ENCODE measurements around the gene AANAT.
A peak's percentile ranks its signal among the peaks of the same experiment; 100 is the strongest.
"Not testable (repeated sequence)": the region's sequence is repeated elsewhere in the genome, so short reads cannot be mapped to it uniquely, and the experiment has no call there.

The AANAT gene

DNA sequence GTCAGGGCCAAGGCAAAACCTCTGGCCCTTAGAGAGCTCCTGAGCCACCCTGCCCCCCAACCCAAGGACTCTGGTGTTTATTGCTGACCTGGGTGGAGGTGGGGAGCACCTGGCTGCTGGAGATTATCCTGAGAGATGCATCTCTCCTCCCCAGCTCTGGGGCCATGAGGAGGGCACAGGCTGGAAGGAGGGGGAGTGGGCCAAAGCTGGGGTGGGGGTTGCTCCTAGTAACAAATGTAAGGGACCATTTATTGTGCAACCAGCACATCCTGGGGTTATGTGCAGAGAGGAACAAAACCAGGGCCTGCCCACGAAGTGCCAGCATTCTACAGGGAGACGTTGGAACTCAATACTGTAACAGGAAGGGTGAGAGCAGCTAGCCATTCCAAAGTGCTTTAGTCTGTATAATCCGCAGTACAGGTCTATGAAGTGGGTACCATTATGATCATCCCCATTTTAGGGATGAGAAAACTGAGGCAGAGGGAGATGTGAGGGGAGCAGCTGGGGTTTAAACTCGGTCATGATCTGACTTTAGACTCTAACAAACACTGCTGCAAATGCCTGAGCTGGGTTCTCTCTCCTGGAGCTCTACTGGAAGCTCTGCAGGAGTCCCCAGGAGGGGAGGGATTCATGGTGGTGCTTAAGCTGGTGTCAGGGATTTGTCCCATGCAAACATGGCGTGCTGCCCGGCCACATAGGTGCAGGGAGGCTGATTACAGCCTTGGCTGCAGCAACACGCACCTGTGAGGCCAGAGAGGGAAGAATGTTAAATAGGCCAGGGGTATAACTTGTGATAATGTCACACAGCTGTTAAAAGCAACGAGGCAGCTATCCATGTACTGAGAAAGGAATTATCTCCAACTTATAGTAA lies 35.2 kb downstream of the AANAT start:
- TF ChIP-seq, protein P1, sequence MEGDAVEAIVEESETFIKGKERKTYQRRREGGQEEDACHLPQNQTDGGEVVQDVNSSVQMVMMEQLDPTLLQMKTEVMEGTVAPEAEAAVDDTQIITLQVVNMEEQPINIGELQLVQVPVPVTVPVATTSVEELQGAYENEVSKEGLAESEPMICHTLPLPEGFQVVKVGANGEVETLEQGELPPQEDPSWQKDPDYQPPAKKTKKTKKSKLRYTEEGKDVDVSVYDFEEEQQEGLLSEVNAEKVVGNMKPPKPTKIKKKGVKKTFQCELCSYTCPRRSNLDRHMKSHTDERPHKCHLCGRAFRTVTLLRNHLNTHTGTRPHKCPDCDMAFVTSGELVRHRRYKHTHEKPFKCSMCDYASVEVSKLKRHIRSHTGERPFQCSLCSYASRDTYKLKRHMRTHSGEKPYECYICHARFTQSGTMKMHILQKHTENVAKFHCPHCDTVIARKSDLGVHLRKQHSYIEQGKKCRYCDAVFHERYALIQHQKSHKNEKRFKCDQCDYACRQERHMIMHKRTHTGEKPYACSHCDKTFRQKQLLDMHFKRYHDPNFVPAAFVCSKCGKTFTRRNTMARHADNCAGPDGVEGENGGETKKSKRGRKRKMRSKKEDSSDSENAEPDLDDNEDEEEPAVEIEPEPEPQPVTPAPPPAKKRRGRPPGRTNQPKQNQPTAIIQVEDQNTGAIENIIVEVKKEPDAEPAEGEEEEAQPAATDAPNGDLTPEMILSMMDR (IDR thresholded peaks at IDR 0.05; ENCODE audit: control insufficient read depth, insufficient read depth, low read depth, low read length, missing control alignments) = no peak
- no peak for DNase-seq (ENCODE audit: low read depth)
- no peak overlapping the region for H3K4me3 ChIP-seq (ENCODE audit: control insufficient read depth, low read depth, low read length)

DNA sequence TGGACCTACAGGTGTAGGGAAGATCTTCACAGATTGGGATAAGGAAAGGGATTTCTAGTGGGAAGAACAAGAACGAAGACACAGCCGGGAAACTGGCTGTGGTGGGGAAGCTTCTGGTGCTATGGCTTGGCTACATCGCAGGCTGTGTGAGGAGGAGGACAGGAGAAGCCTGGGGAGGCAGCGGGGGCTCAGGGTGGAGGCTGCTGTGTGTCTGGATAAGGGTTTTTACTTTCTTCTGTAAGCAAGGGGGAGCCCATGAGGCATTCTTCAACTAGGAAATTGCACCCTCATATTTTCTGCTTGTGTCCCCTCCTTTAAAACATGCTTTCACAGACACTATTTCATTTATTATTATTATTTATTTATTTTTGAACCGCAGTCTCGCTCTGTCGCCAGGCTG lies 36.7 kb downstream of the AANAT start:
- no peak overlapping the region for H3K4me3 ChIP-seq (ENCODE audit: control insufficient read depth, low read depth, low read length)
- no peak for DNase-seq (ENCODE audit: low read depth)
- TF ChIP-seq, protein P1 (IDR thresholded peaks at IDR 0.05; ENCODE audit: control insufficient read depth, insufficient read depth, low read depth, low read length, missing control alignments) = no peak

DNA sequence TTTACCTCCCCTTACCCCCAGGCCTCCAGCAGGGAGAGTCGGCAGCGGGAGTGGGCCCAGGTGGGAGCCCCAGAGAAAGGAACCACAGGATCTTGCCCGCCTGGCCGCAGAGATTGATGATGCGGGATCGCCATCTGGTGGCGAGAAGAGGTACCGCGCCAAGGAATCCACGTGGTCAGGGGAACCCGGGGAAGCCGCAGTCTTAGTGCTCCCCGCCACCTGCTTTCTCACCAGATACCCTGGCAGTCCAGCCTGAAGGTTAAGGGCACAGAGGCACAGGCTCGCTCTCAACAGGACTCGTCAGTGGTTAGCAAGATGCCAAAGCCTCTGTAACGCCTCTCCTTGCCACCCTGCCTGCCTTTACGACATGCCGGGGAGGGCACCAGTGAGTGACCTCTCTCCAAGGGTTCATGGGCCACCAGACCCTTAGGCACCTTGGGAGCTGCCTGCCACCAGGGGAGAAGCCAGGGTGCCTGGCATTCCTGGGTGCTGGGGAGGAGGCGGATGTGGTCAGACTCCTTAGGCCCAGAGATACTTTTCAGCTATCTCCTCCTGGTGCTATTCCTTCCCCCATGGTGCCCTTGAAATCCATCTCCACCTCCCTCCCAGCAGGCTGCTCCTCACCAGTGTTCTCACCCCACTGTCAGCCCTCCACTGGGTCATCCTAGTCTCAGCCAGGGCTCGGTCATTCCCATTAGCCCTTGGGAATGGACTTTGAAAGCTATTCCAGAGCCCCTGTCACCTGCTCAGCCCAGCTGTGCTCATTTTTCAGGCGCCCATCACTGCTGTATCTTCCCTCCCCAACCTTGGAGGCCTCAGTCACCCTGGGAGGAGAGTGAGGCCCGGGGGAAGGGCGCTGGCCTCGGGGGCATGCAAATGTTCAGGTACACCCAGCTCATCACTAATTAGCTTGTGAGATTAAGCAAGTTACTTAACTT lies 39.3 kb downstream of the AANAT start:
- DNase-seq (ENCODE audit: low read depth) = no peak
- TF ChIP-seq, protein P1 (IDR thresholded peaks at IDR 0.05; ENCODE audit: control insufficient read depth, insufficient read depth, low read depth, low read length, missing control alignments) = peak; percentile 94
- H3K4me3 ChIP-seq (ENCODE audit: control insufficient read depth, low read depth, low read length) = no peak overlapping the region

DNA sequence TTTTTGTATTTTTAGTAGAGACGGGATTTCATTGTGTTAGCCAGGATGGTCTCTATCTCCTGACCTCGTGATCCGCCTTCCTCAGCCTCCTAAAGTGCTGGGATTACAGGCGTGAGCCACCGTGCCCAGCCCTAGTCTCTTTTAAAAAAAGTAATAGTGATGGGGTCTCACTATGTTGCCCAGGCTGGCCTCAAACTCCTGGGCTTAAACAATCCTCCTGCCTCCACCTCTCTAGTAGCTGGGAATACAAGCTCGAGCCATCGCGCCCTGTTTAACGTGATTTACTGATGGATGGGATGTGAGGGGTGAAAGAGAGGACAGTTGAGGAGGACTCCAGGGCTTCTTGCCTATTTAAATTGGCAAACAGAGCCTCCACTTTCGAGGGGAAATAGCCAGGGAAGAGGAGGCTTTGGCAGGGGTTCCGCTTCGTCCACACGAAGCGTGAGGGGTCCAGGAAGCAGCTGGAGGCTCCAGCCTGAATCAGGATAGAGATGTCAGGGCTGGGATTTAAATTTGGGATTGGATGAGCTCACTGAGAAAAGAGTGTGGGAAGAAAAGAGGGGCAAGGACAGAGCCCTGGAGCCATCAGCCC lies 41.2 kb downstream of the AANAT start:
- DNase-seq (ENCODE audit: low read depth); H3K4me3 ChIP-seq (ENCODE audit: control insufficient read depth, low read depth, low read length): not testable (repeated sequence)

DNA sequence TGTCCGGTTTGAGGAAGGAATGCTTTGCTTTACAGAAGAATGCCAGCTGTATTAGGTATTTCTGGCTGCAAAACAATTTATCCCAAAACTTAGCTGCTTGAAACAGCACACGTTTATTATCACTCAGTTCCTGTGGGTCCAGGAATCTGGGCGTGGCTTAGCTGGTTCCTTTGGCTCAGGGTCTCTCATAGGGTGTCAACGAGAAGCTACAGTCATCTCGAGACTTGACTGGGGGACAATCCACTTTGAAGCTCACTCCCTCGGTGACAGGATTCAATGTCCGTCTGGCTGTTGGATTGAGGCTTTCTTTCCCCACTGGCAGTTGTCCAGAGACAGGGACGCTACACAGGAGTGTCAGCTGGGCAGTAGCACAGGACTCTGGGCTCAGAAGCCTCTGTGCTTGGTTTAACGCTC lies 43.4 kb downstream of the AANAT start:
- no peak overlapping the region for H3K4me3 ChIP-seq (ENCODE audit: control insufficient read depth, low read depth, low read length)
- DNase-seq (ENCODE audit: low read depth) = no peak
- TF ChIP-seq, protein P1 (IDR thresholded peaks at IDR 0.05; ENCODE audit: control insufficient read depth, insufficient read depth, low read depth, low read length, missing control alignments) = no peak

DNA sequence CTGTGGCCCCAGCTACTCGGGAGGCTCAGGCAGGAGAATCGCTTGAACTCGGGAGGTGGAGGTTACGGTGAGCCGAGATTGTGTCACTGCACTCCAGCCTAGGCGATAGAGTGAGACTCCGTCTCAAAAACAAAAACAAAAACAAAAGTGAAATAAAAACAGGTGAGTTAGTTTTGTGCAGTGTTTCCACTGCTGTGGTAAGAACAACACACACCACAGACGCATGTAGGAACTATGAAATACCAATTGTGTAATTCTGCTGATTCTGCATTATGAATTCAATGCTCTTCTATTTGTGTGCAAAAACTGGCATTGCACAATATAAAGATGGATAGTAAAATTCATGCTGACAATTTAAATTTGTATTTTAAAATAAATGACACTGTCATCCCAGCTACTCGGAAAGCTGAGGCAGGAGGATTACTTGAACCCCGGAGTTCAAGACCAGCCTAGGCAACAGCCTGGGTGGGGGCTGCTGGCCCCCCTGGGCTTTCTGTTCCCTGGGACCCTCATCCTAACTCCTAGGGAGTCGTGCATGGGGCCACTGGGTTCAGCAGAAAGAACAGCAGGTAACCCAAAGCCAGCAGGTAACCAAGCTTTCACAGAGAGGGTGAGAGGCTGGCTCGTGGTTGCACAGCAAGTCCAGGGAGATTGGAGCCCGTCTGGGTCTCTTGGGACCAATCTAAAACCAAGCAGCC lies 44.4 kb downstream of the AANAT start:
- DNase-seq (ENCODE audit: low read depth) = no peak

More for the DNA sequence above, 44.4 kb downstream of the AANAT start:
- TF ChIP-seq, protein P1 (IDR thresholded peaks at IDR 0.05; ENCODE audit: control insufficient read depth, insufficient read depth, low read depth, low read length, missing control alignments) = no peak
- H3K4me3 ChIP-seq (ENCODE audit: control insufficient read depth, low read depth, low read length) = no peak overlapping the region
